PC-9 (cell line): Measurements from ENCODE around the gene BMERB1. TPM values are rescaled to one million over a fixed set of nuclear protein-coding genes. Genes with fewer than 3 reads are reported as not detected.

ENCODE experiments used
- BruUV-seq: library from RNA; stranded (reverse); fragments of 400-500 nt; replicated peaks from 2 replicates; lab custom pipeline; 2021; lab: Mats Ljungman, UMichigan
- CTCF ChIA-PET: fragments of 300-600 bp; sonication (Branson Sonifier 250); formaldehyde crosslinking; loops from one replicate; lab custom pipeline; 2022; ENCODE audit warnings: antibody characterized with exemption; lab: Charles Lee
- POLR2A ChIA-PET: fragments of 300-600 bp; sonication (Branson Sonifier 250); formaldehyde crosslinking; loops from one replicate; lab custom pipeline; 2022; ENCODE audit warnings: antibody characterized with exemption; ENCODE audit not compliant: unreplicated experiment; lab: Charles Lee
- DNase-seq, 2 experiments: peaks; one replicate each; pipeline versions ENCODE4 v3.0.0 to v3.0.0-alpha.2; 2015 to 2022; ENCODE audit warnings: mixed read lengths in 1 of 2
- H2AFZ ChIP-seq: fragments of 200-600 bp; sonication (generic); 2 replicates; pipeline ENCODE4 v1.8.1; 2017; ENCODE audit warnings: antibody characterized with exemption
- H3F3A ChIP-seq: fragments of 200-600 bp; sonication (generic); 2 replicates; pipeline ENCODE4 v1.8.1; 2017; ENCODE audit warnings: antibody characterized with exemption, mild to moderate bottlenecking, low read depth; ENCODE audit not compliant: insufficient read depth
- H3K27ac ChIP-seq: fragments of 200-600 bp; sonication (generic); 2 replicates; pipeline ENCODE4 v1.6.1; 2016; ENCODE audit warnings: mixed run types
- H3K27me3 ChIP-seq: fragments of 200-600 bp; sonication (generic); 2 replicates; pipeline ENCODE4 v1.6.1; 2016; ENCODE audit warnings: low read depth, mixed run types; ENCODE audit not compliant: insufficient read depth
- H3K36me3 ChIP-seq: fragments of 200-600 bp; sonication (generic); 2 replicates; pipeline ENCODE4 v1.6.1; 2016; ENCODE audit warnings: low read depth, mixed run types
- H3K4me1 ChIP-seq: fragments of 200-600 bp; sonication (generic); replicated peaks from 2 replicates; pipeline ENCODE4 v1.6.1; 2016; ENCODE audit warnings: mixed run types; ENCODE audit not compliant: insufficient read depth
- H3K4me2 ChIP-seq: fragments of 200-600 bp; sonication (generic); 2 replicates; pipeline ENCODE4 v1.6.1; 2017; ENCODE audit warnings: mixed run types
- H3K4me3 ChIP-seq: fragments of 200-600 bp; sonication (generic); 2 replicates; pipeline ENCODE4 v1.6.1; 2016; ENCODE audit warnings: mixed run types
- H3K79me2 ChIP-seq: fragments of 200-600 bp; sonication (generic); 2 replicates; pipeline ENCODE4 v1.6.1; 2017; ENCODE audit warnings: low read depth, mixed run types
- H3K9me2 ChIP-seq: fragments of 200-600 bp; sonication (generic); 2 replicates; pipeline ENCODE4 v1.8.1; 2017; ENCODE audit warnings: mild to moderate bottlenecking; ENCODE audit not compliant: insufficient read depth
- H3K9me3 ChIP-seq: fragments of 200-600 bp; sonication (generic); 2 replicates; pipeline ENCODE4 v1.8.1; 2016; ENCODE audit warnings: low read depth; ENCODE audit not compliant: insufficient read depth
- H4K20me1 ChIP-seq: fragments of 200-600 bp; sonication (generic); 2 replicates; pipeline ENCODE4 v1.8.1; 2017; ENCODE audit not compliant: insufficient read depth
- CTCF ChIP-seq: fragments of 200-600 bp; sonication (generic); conservative IDR thresholded peaks from 2 replicates; pipeline ENCODE4 v1.6.1; 2017; ENCODE audit warnings: mixed run types, antibody characterized with exemption, mild to moderate bottlenecking, moderate library complexity
- EZH2 ChIP-seq: fragments of 200-600 bp; sonication (generic); IDR thresholded peaks from 2 replicates; pipeline ENCODE4 v1.8.0; 2017; ENCODE audit warnings: antibody characterized with exemption, low read depth
- intact Hi-C: fragments of 100-400 bp; cut with micrococcal nuclease; formaldehyde crosslinking; loops from one replicate; pipeline ENCODE4 v1.10.0; 2022; ENCODE audit not compliant: unreplicated experiment
- total RNA-seq: library from RNA; stranded (reverse); gene quantifications from 2 replicates; pipeline ENCODE4 v1.2.3, GENCODE V29; 2021

The BMERB1 gene
- total RNA-seq, 1 experiment from 2014 or later: 4.3 TPM

- no TSS peak for BruUV-seq
- CTCF ChIA-PET: no interaction called here
- H2AFZ ChIP-seq: no peak overlapping the region
Measured at GRCh38 chr16:15526097-15526496, 91.7 kb downstream of the BMERB1 start.

GRCh38 chr16:15526731-15527130 is 92.3 kb downstream of the BMERB1 start:
- H3K4me1 ChIP-seq: 0 out of 2 replicates have a peak, but pooled peaks cover 7% of the 10 kb centered on the region
- H3F3A ChIP-seq: no peaks in the 10 kb centered on the region
- no peaks in the 10 kb centered on the region for H3K27me3 ChIP-seq
- POLR2A ChIA-PET: no interaction called here
- H3K36me3 ChIP-seq: no peaks in the 10 kb centered on the region
- TF ChIP-seq CTCF (no peak), EZH2 (no peak)
- H3K79me2 ChIP-seq: no peaks in the 10 kb centered on the region
- no peak overlapping the region for H2AFZ ChIP-seq
- BruUV-seq: no TSS peak
- DNase-seq: no peak
- no peak overlapping the region for H3K4me2 ChIP-seq
- CTCF ChIA-PET: no interaction called here
- H3K9me3 ChIP-seq: no peaks in the 10 kb centered on the region
- no peaks in the 10 kb centered on the region for H4K20me1 ChIP-seq
- no peak overlapping the region for H3K27ac ChIP-seq
- no peak overlapping the region for H3K4me3 ChIP-seq
- H3K9me2 ChIP-seq: no peaks in the 10 kb centered on the region
- intact Hi-C loops: no loop called here

More at GRCh38 chr16:15526097-15526496, 91.7 kb downstream of the BMERB1 start:
- Histone ChIP-seq H3K27ac (no peak overlapping the region), H3K4me2 (no peak overlapping the region), H3K4me3 (no peak overlapping the region), H3F3A (no peaks in the 10 kb centered on the region), H3K9me3 (no peaks in the 10 kb centered on the region), H3K9me2 (no peaks in the 10 kb centered on the region), H3K4me1 (0 out of 2 replicates have a peak, but pooled peaks cover 7% of the 10 kb centered on the region), H3K79me2 (no peaks in the 10 kb centered on the region), H3K36me3 (no peaks in the 10 kb centered on the region), H3K27me3 (no peaks in the 10 kb centered on the region), H4K20me1 (no peaks in the 10 kb centered on the region)
- intact Hi-C loops: no loop called here
- TF ChIP-seq CTCF: no peak
- no peak for TF ChIP-seq EZH2
- DNase-seq: no peak
- POLR2A ChIA-PET: no interaction called here

GRCh38 chr16:15529673-15530072 is 95.3 kb downstream of the BMERB1 start:
- intact Hi-C loops: no loop called here

More at GRCh38 chr16:15529673-15530072, 95.3 kb downstream of the BMERB1 start:
- H3K36me3 ChIP-seq: no peaks in the 10 kb centered on the region
- no peaks in the 10 kb centered on the region for H3K27me3 ChIP-seq
- no peak for DNase-seq
- CTCF ChIA-PET: no interaction called here
- H3K9me2 ChIP-seq: no peaks in the 10 kb centered on the region
- H3K4me1 ChIP-seq: no peaks in the 10 kb centered on the region
- H3K4me2 ChIP-seq: no peak overlapping the region
- no peaks in the 10 kb centered on the region for H4K20me1 ChIP-seq
- no peaks in the 10 kb centered on the region for H3K9me3 ChIP-seq
- POLR2A ChIA-PET: no interaction called here
- no peak overlapping the region for H2AFZ ChIP-seq
- H3K4me3 ChIP-seq: no peak overlapping the region
- no peak overlapping the region for H3K27ac ChIP-seq
- no peaks in the 10 kb centered on the region for H3K79me2 ChIP-seq
- no peak for TF ChIP-seq CTCF
- TF ChIP-seq EZH2: no peak
- no peaks in the 10 kb centered on the region for H3F3A ChIP-seq
- no TSS peak for BruUV-seq
